Stimulated activated naive CD8-positive, alpha-beta T cell treated with anti-CD3 and anti-CD28 coated beads, Interleukin-15, Interleukin-2, amounts not matched to agents 100 ng/mL and 50 ng/mL, for 24 hours (primary cell): ENCODE results near the gene MORC2.

Experiments
- H3K27ac Mint-ChIP-seq: one replicate; pipeline ENCODE4 v1.8.0; 2021; ENCODE audit warnings: mild to moderate bottlenecking, mixed read lengths
- H3K27me3 Mint-ChIP-seq: one replicate; pipeline ENCODE4 v1.8.0; 2021; ENCODE audit warnings: mixed read lengths
- H3K36me3 Mint-ChIP-seq: one replicate; pipeline ENCODE4 v1.8.0; 2021; ENCODE audit warnings: low read depth, mixed read lengths
- H3K4me1 Mint-ChIP-seq: one replicate; pipeline ENCODE4 v1.8.0; 2021; ENCODE audit warnings: low read depth, mixed read lengths
- H3K4me3 Mint-ChIP-seq: one replicate; pipeline ENCODE4 v1.8.0; 2021; ENCODE audit warnings: mild to moderate bottlenecking, mixed read lengths
- H3K9me3 Mint-ChIP-seq: one replicate; pipeline ENCODE4 v1.8.0; 2021; ENCODE audit warnings: mixed read lengths

Gene MORC2

GRCh38 chr22:30880181-30880601, 88.4 kb downstream of the MORC2 start:
- Mint-ChIP-seq H3K4me3 (no peak overlapping the region), H3K4me1 (no peaks in the 10 kb centered on the region), H3K27ac (no peak overlapping the region), H3K36me3 (no peaks in the 10 kb centered on the region), H3K27me3 (no peaks in the 10 kb centered on the region), H3K9me3 (no peaks in the 10 kb centered on the region)

GRCh38 chr22:30879415-30879797, 89.2 kb downstream of the MORC2 start:
- no peaks in the 10 kb centered on the region for H3K36me3 Mint-ChIP-seq
- H3K4me1 Mint-ChIP-seq = no peaks in the 10 kb centered on the region
- no peak overlapping the region for H3K27ac Mint-ChIP-seq

GRCh38 chr22:30878516-30879414, 89.8 kb downstream of the MORC2 start:
- H3K27ac Mint-ChIP-seq = no peak overlapping the region

More at GRCh38 chr22:30879415-30879797, 89.2 kb downstream of the MORC2 start:
- H3K4me3 Mint-ChIP-seq = no peak overlapping the region
- no peaks in the 10 kb centered on the region for H3K9me3 Mint-ChIP-seq
- no peaks in the 10 kb centered on the region for H3K27me3 Mint-ChIP-seq

GRCh38 chr22:30877662-30878515, 90.7 kb downstream of the MORC2 start:
- H3K27me3 Mint-ChIP-seq = no peaks in the 10 kb centered on the region
- no peak overlapping the region for H3K4me3 Mint-ChIP-seq
- H3K27ac Mint-ChIP-seq = no peak overlapping the region
- no peaks in the 10 kb centered on the region for H3K4me1 Mint-ChIP-seq
- no peaks in the 10 kb centered on the region for H3K9me3 Mint-ChIP-seq
- H3K36me3 Mint-ChIP-seq = no peaks in the 10 kb centered on the region

More at GRCh38 chr22:30878516-30879414, 89.8 kb downstream of the MORC2 start:
- H3K4me1 Mint-ChIP-seq = no peaks in the 10 kb centered on the region
- H3K9me3 Mint-ChIP-seq = no peaks in the 10 kb centered on the region
- no peak overlapping the region for H3K4me3 Mint-ChIP-seq
- H3K36me3 Mint-ChIP-seq = no peaks in the 10 kb centered on the region
- no peaks in the 10 kb centered on the region for H3K27me3 Mint-ChIP-seq

- Mint-ChIP-seq H3K36me3 (no peaks in the 10 kb centered on the region), H3K27ac (no peak overlapping the region), H3K27me3 (no peaks in the 10 kb centered on the region), H3K9me3 (no peaks in the 10 kb centered on the region), H3K4me1 (no peaks in the 10 kb centered on the region), H3K4me3 (no peak overlapping the region)
Observed at GRCh38 chr22:30876915-30877553, 91.5 kb downstream of the MORC2 start.

- H3K4me1 Mint-ChIP-seq = no peaks in the 10 kb centered on the region
- H3K36me3 Mint-ChIP-seq = no peaks in the 10 kb centered on the region
Observed at GRCh38 chr22:30876221-30876751, 92.3 kb downstream of the MORC2 start.

GRCh38 chr22:30875481-30876215, 92.9 kb downstream of the MORC2 start:
- Mint-ChIP-seq H3K9me3 (no peaks in the 10 kb centered on the region), H3K36me3 (no peaks in the 10 kb centered on the region), H3K4me3 (no peak overlapping the region), H3K27me3 (no peaks in the 10 kb centered on the region), H3K27ac (no peak overlapping the region), H3K4me1 (no peaks in the 10 kb centered on the region)

More at GRCh38 chr22:30876221-30876751, 92.3 kb downstream of the MORC2 start:
- no peaks in the 10 kb centered on the region for H3K27me3 Mint-ChIP-seq
- H3K4me3 Mint-ChIP-seq = no peak overlapping the region
- H3K27ac Mint-ChIP-seq = no peak overlapping the region
- H3K9me3 Mint-ChIP-seq = no peaks in the 10 kb centered on the region
